Measurements from ENCODE around the gene ZNF3.
A peak's percentile ranks its signal among the peaks of the same experiment; 100 is the strongest.

The ZNF3 gene

GRCh38 chr7:100107125-100107737 lies 25.7 kb upstream of the ZNF3 start:
- H3K9ac ChIP-seq (ENCODE audit: low read depth, low read length): no peak overlapping the region
- no peak overlapping the region for H3K27ac ChIP-seq (ENCODE audit: low read depth, low read length)
- no peak overlapping the region for H3K4me3 ChIP-seq (ENCODE audit: low read depth, low read length)
- no peaks in the 10 kb centered on the region for H3K27me3 ChIP-seq (ENCODE audit: control insufficient read depth, insufficient read depth, low read length)
- 0 out of 2 replicates have a peak, but pooled peaks cover 4% of the 10 kb centered on the region for H3K4me1 ChIP-seq (ENCODE audit: control insufficient read depth, insufficient read depth, low read length)
- H3K9me3 ChIP-seq (ENCODE audit: control insufficient read depth, insufficient read depth, low read length): no peaks in the 10 kb centered on the region
- peaks cover 83% of the 10 kb centered on the region for H3K36me3 ChIP-seq (ENCODE audit: control insufficient read depth, insufficient read depth, low read length)

GRCh38 chr7:100106633-100107032 lies 25.1 kb upstream of the ZNF3 start:
- H3K9me3 ChIP-seq (ENCODE audit: control insufficient read depth, insufficient read depth, low read length): no peaks in the 10 kb centered on the region
- 0 out of 2 replicates have a peak, but pooled peaks cover 5% of the 10 kb centered on the region for H3K4me1 ChIP-seq (ENCODE audit: control insufficient read depth, insufficient read depth, low read length)
- H3K36me3 ChIP-seq (ENCODE audit: control insufficient read depth, insufficient read depth, low read length): peaks cover 77% of the 10 kb centered on the region
- no peak overlapping the region for H3K9ac ChIP-seq (ENCODE audit: low read depth, low read length)
- H3K27me3 ChIP-seq (ENCODE audit: control insufficient read depth, insufficient read depth, low read length): no peaks in the 10 kb centered on the region
- H3K4me3 ChIP-seq (ENCODE audit: low read depth, low read length): no peak overlapping the region
- no peak overlapping the region for H3K27ac ChIP-seq (ENCODE audit: low read depth, low read length)

- Histone ChIP-seq H3K4me3 (ENCODE audit: low read depth, low read length) (no peak overlapping the region), H3K4me1 (ENCODE audit: control insufficient read depth, insufficient read depth, low read length) (0 out of 2 replicates have a peak, but pooled peaks cover 5% of the 10 kb centered on the region), H3K27me3 (ENCODE audit: control insufficient read depth, insufficient read depth, low read length) (no peaks in the 10 kb centered on the region), H3K36me3 (ENCODE audit: control insufficient read depth, insufficient read depth, low read length) (peaks cover 67% of the 10 kb centered on the region), H3K27ac (ENCODE audit: low read depth, low read length) (no peak overlapping the region), H3K9me3 (ENCODE audit: control insufficient read depth, insufficient read depth, low read length) (no peaks in the 10 kb centered on the region), H3K9ac (ENCODE audit: low read depth, low read length) (no peak overlapping the region)
Measured at GRCh38 chr7:100105534-100105933, 24.0 kb upstream of the ZNF3 start.

- no peak overlapping the region for H3K27ac ChIP-seq (ENCODE audit: low read depth, low read length)
- H3K4me3 ChIP-seq (ENCODE audit: low read depth, low read length): no peak overlapping the region; the same call in 1 of the 2 replicates
- 0 out of 2 replicates have a peak overlapping the region, but pooled peaks have one; percentile 100 for H3K9ac ChIP-seq (ENCODE audit: low read depth, low read length)
- H3K4me1 ChIP-seq (ENCODE audit: control insufficient read depth, insufficient read depth, low read length): peaks cover 10% of the 10 kb centered on the region; the same call in 1 of the 2 replicates
- H3K9me3 ChIP-seq (ENCODE audit: control insufficient read depth, insufficient read depth, low read length): no peaks in the 10 kb centered on the region
- H3K27me3 ChIP-seq (ENCODE audit: control insufficient read depth, insufficient read depth, low read length): no peaks in the 10 kb centered on the region
- H3K36me3 ChIP-seq (ENCODE audit: control insufficient read depth, insufficient read depth, low read length): peaks cover 65% of the 10 kb centered on the region
Measured at GRCh38 chr7:100102950-100103840, 21.7 kb upstream of the ZNF3 start.

GRCh38 chr7:100101016-100101862 lies 19.7 kb upstream of the ZNF3 start, which contains the start of the genes AP4M1 and MCM7:
AP4M1 (plus strand) TSS chr7:100101643; CDS start chr7:100101715, 72 bp downstream.
MCM7 (minus strand) TSS chr7:100101397; CDS start chr7:100101294, 103 bp downstream.
- Histone ChIP-seq H3K4me3 (ENCODE audit: low read depth, low read length) (peak within 1 kb of the TSS; percentile 96), H3K27ac (ENCODE audit: low read depth, low read length) (peak within 1 kb of the TSS; percentile 100), H3K36me3 (ENCODE audit: control insufficient read depth, insufficient read depth, low read length) (peaks cover 64% of the 10 kb centered on the region), H3K4me1 (ENCODE audit: control insufficient read depth, insufficient read depth, low read length) (peaks cover 10% of the 10 kb centered on the region; the same call in 1 of the 2 replicates), H3K9ac (ENCODE audit: low read depth, low read length) (peak within 1 kb of the TSS; percentile 100), H3K9me3 (ENCODE audit: control insufficient read depth, insufficient read depth, low read length) (no peaks in the 10 kb centered on the region), H3K27me3 (ENCODE audit: control insufficient read depth, insufficient read depth, low read length) (no peaks in the 10 kb centered on the region)

- Histone ChIP-seq H3K4me1 (ENCODE audit: control insufficient read depth, insufficient read depth, low read length) (peaks cover 10% of the 10 kb centered on the region; the same call in 1 of the 2 replicates), H3K27me3 (ENCODE audit: control insufficient read depth, insufficient read depth, low read length) (no peaks in the 10 kb centered on the region), H3K36me3 (ENCODE audit: control insufficient read depth, insufficient read depth, low read length) (peaks cover 64% of the 10 kb centered on the region), H3K9me3 (ENCODE audit: control insufficient read depth, insufficient read depth, low read length) (no peaks in the 10 kb centered on the region), H3K4me3 (ENCODE audit: low read depth, low read length) (peak overlapping the region; percentile 96), H3K9ac (ENCODE audit: low read depth, low read length) (peak overlapping the region; percentile 100), H3K27ac (ENCODE audit: low read depth, low read length) (peak overlapping the region; percentile 100)
Measured at GRCh38 chr7:100100420-100101015, 19.0 kb upstream of the ZNF3 start.

- H3K4me1 ChIP-seq (ENCODE audit: control insufficient read depth, insufficient read depth, low read length): peaks cover 10% of the 10 kb centered on the region; the same call in 1 of the 2 replicates
- no peaks in the 10 kb centered on the region for H3K9me3 ChIP-seq (ENCODE audit: control insufficient read depth, insufficient read depth, low read length)
- peak overlapping the region; percentile 100 for H3K27ac ChIP-seq (ENCODE audit: low read depth, low read length)
- peaks cover 67% of the 10 kb centered on the region for H3K36me3 ChIP-seq (ENCODE audit: control insufficient read depth, insufficient read depth, low read length)
- H3K9ac ChIP-seq (ENCODE audit: low read depth, low read length): peak overlapping the region; percentile 100
- H3K27me3 ChIP-seq (ENCODE audit: control insufficient read depth, insufficient read depth, low read length): no peaks in the 10 kb centered on the region
- peak overlapping the region; percentile 96 for H3K4me3 ChIP-seq (ENCODE audit: low read depth, low read length)
Measured at GRCh38 chr7:100099452-100099851, 17.9 kb upstream of the ZNF3 start.

- H3K9me3 ChIP-seq (ENCODE audit: control insufficient read depth, insufficient read depth, low read length): no peaks in the 10 kb centered on the region
- peaks cover 10% of the 10 kb centered on the region; the same call in 1 of the 2 replicates for H3K4me1 ChIP-seq (ENCODE audit: control insufficient read depth, insufficient read depth, low read length)
- H3K4me3 ChIP-seq (ENCODE audit: low read depth, low read length): no peak overlapping the region
- peak overlapping the region; percentile 100 for H3K27ac ChIP-seq (ENCODE audit: low read depth, low read length)
- peaks cover 69% of the 10 kb centered on the region for H3K36me3 ChIP-seq (ENCODE audit: control insufficient read depth, insufficient read depth, low read length)
- 0 out of 2 replicates have a peak overlapping the region, but pooled peaks have one; percentile 100 for H3K9ac ChIP-seq (ENCODE audit: low read depth, low read length)
- H3K27me3 ChIP-seq (ENCODE audit: control insufficient read depth, insufficient read depth, low read length): no peaks in the 10 kb centered on the region
Measured at GRCh38 chr7:100098913-100099312, 17.4 kb upstream of the ZNF3 start.

- H3K4me1 ChIP-seq (ENCODE audit: control insufficient read depth, insufficient read depth, low read length): peaks cover 5% of the 10 kb centered on the region; the same call in 1 of the 2 replicates
- H3K9ac ChIP-seq (ENCODE audit: low read depth, low read length): no peak overlapping the region
- H3K27ac ChIP-seq (ENCODE audit: low read depth, low read length): peak overlapping the region; percentile 7
- no peaks in the 10 kb centered on the region for H3K27me3 ChIP-seq (ENCODE audit: control insufficient read depth, insufficient read depth, low read length)
- peaks cover 92% of the 10 kb centered on the region for H3K36me3 ChIP-seq (ENCODE audit: control insufficient read depth, insufficient read depth, low read length)
- H3K9me3 ChIP-seq (ENCODE audit: control insufficient read depth, insufficient read depth, low read length): no peaks in the 10 kb centered on the region
- H3K4me3 ChIP-seq (ENCODE audit: low read depth, low read length): no peak overlapping the region
Measured at GRCh38 chr7:100095704-100096103, 14.2 kb upstream of the ZNF3 start.

- H3K36me3 ChIP-seq (ENCODE audit: control insufficient read depth, insufficient read depth, low read length): peaks cover 96% of the 10 kb centered on the region
- H3K4me1 ChIP-seq (ENCODE audit: control insufficient read depth, insufficient read depth, low read length): peaks cover 5% of the 10 kb centered on the region; the same call in 1 of the 2 replicates
- H3K4me3 ChIP-seq (ENCODE audit: low read depth, low read length): no peak overlapping the region
- no peaks in the 10 kb centered on the region for H3K9me3 ChIP-seq (ENCODE audit: control insufficient read depth, insufficient read depth, low read length)
- H3K27me3 ChIP-seq (ENCODE audit: control insufficient read depth, insufficient read depth, low read length): no peaks in the 10 kb centered on the region
- H3K27ac ChIP-seq (ENCODE audit: low read depth, low read length): no peak overlapping the region
- H3K9ac ChIP-seq (ENCODE audit: low read depth, low read length): no peak overlapping the region
Measured at GRCh38 chr7:100095289-100095688, 13.8 kb upstream of the ZNF3 start.

Measured in HUES48 (cell line).